HG02798 (cell line): Measurements from ENCODE around the gene VPS8.

Experiments used
- ATAC-seq: cut with Tn5 transposase; IDR thresholded peaks from one replicate; pipeline ENCODE4 v1.9.1; 2021; ENCODE audit warnings: mild to moderate bottlenecking; ENCODE audit not compliant: unreplicated experiment, poor library complexity

The VPS8 gene

GRCh38 chr3:184810146-184810545 is 1.8 kb upstream of the VPS8 start:
- ATAC-seq, result no peak

- ATAC-seq, result no peak
Measured at GRCh38 chr3:184811034-184811433, 932 bp upstream of the VPS8 start.

- ATAC-seq, result no peak
Measured at GRCh38 chr3:184811663-184811998, 335 bp upstream of the VPS8 start.

- peak; percentile 22 for ATAC-seq
Measured at GRCh38 chr3:184812662-184813042, 686 bp downstream of the VPS8 start.

- ATAC-seq, result no peak
Measured at GRCh38 chr3:184813357-184813756, 1.4 kb downstream of the VPS8 start.

- no peak for ATAC-seq
Measured at GRCh38 chr3:184814214-184814613, 2.2 kb downstream of the VPS8 start.

- ATAC-seq, result no peak
Measured at GRCh38 chr3:184815046-184815930, 3.3 kb downstream of the VPS8 start.

GRCh38 chr3:184816614-184817013 is 4.6 kb downstream of the VPS8 start:
- no peak for ATAC-seq

GRCh38 chr3:184820525-184820924 is 8.6 kb downstream of the VPS8 start:
- no peak for ATAC-seq

- ATAC-seq, result no peak
Measured at GRCh38 chr3:184821034-184821433, 9.1 kb downstream of the VPS8 start.

GRCh38 chr3:184822081-184822480 is 10.1 kb downstream of the VPS8 start:
- no peak for ATAC-seq

- no peak for ATAC-seq
Measured at GRCh38 chr3:184822654-184823053, 10.7 kb downstream of the VPS8 start.

- ATAC-seq, result no peak
Measured at GRCh38 chr3:184823990-184824389, 12.0 kb downstream of the VPS8 start.

GRCh38 chr3:184825121-184825820 is 13.3 kb downstream of the VPS8 start:
- no peak for ATAC-seq

- no peak for ATAC-seq
Measured at GRCh38 chr3:184827572-184827971, 15.6 kb downstream of the VPS8 start.

- no peak for ATAC-seq
Measured at GRCh38 chr3:184832044-184832443, 20.1 kb downstream of the VPS8 start.

GRCh38 chr3:184832903-184833302 is 20.9 kb downstream of the VPS8 start:
- no peak for ATAC-seq

GRCh38 chr3:184836090-184836822 is 24.3 kb downstream of the VPS8 start:
- no peak for ATAC-seq

GRCh38 chr3:184842433-184842832 is 30.5 kb downstream of the VPS8 start:
- no peak for ATAC-seq

GRCh38 chr3:184845819-184846218 is 33.9 kb downstream of the VPS8 start:
- ATAC-seq, result no peak

GRCh38 chr3:184846496-184846895 is 34.5 kb downstream of the VPS8 start:
- no peak for ATAC-seq
